ENCODE measurements around the gene BRI3BP.
"Not testable (repeated sequence)": the region's sequence is repeated elsewhere in the genome, so short reads cannot be mapped to it uniquely, and the experiment has no call there.

Gene BRI3BP

DNA sequence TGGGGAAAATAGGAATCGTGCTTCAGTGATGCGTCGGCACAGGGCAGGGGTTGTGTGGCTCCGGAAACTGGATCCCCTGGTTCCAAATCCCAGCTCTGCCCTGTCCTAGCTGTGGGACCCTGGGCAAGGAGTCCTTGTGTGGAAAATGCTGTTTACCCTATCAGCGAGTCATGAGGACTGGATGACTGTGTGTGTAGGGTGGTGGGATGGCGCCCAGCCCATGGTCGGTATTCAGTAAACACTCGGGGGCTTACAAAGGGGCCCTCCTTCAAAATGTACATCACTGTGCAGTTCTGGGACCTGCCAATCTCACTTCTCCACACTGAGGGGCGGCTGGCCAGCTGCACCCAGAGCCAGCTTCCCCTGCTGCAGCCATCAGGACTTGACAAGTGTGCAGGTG lies 24.4 kb downstream of the BRI3BP start:
- Histone ChIP-seq H2AFZ (ENCODE audit: low read depth, low read length) (no peak overlapping the region), H3K4me3 (ENCODE audit: low read length) (no peak overlapping the region), H3K27me3 (ENCODE audit: insufficient read depth, low read length) (no peaks in the 10 kb centered on the region), H3K9me3 (ENCODE audit: low read length) (peaks cover 3% of the 10 kb centered on the region), H3K36me3 (ENCODE audit: insufficient read depth, low read length) (peaks cover 34% of the 10 kb centered on the region), H3K4me1 (ENCODE audit: insufficient read depth, low read length) (no peaks in the 10 kb centered on the region)

DNA sequence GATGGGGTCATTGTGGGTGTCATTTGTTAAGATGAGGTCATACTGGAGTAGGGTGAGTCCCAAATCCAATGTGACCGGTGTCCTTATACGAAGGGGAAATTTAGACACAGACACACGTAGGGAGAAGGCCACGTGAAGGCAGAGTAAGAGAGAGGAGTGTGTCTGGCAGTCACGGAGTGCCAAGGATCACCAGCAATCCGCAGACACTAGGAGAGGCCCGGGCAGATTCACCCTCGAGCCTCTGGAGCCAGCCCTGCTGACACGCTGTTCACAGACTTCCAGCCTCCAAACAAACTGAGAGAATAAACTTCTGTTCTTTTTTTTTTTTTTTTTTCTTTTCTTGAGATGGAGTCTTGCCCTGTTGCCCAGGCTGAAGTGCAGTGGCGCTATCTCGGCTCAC lies 24.9 kb downstream of the BRI3BP start:
- Histone ChIP-seq H3K4me3 (ENCODE audit: low read length) (no peak overlapping the region), H3K9me3 (ENCODE audit: low read length) (peaks cover 7% of the 10 kb centered on the region), H3K27me3 (ENCODE audit: insufficient read depth, low read length) (no peaks in the 10 kb centered on the region), H3K4me1 (ENCODE audit: insufficient read depth, low read length) (no peaks in the 10 kb centered on the region), H2AFZ (ENCODE audit: low read depth, low read length) (no peak overlapping the region), H3K36me3 (ENCODE audit: insufficient read depth, low read length) (peaks cover 34% of the 10 kb centered on the region)

DNA sequence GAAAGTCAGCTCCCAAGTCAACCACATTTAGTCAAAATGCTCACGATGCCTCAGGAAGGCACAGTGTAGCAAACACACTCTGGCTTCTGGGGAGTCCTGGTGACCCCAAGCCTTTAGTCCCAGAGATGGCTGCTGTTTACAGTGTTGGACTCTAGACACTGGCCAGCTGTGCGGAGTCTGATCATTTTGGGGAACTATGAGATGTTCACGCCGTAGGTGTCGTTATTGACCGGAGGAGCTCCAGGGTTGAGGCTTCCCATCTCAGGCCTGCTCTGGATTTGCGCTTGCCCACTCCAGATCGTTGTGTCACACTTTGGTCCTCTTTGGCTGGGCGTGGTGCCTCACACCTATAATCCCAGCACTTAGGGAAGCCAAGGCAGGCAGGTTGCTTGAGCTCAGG lies 27.7 kb downstream of the BRI3BP start:
- Histone ChIP-seq H3K27me3 (ENCODE audit: insufficient read depth, low read length) (no peaks in the 10 kb centered on the region), H3K4me3 (ENCODE audit: low read length) (no peak overlapping the region), H3K36me3 (ENCODE audit: insufficient read depth, low read length) (peaks cover 25% of the 10 kb centered on the region), H3K9me3 (ENCODE audit: low read length) (peaks cover 7% of the 10 kb centered on the region), H3K4me1 (ENCODE audit: insufficient read depth, low read length) (no peaks in the 10 kb centered on the region), H2AFZ (ENCODE audit: low read depth, low read length) (no peak overlapping the region)

DNA sequence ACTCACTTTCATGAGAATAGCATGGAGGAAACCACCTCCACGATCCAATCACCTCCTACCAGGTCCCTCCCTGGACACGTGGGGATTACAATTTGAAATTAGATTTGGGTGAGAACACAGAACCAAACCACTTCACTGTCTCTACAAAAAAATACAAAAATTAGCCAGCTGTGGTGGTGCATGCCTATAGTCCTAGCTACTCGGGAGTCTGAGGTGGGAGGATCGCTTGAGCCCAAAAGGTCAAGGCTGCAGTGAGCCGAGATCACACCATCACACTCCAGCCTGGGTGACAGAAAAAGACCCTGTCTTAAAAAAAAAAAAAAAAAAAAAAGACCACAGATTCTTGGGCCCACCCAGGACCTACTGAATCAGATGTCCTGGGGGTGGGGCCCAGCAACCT lies 28.3 kb downstream of the BRI3BP start:
- Histone ChIP-seq H3K36me3 (ENCODE audit: insufficient read depth, low read length) (peaks cover 27% of the 10 kb centered on the region), H3K4me3 (ENCODE audit: low read length) (no peak overlapping the region), H3K27me3 (ENCODE audit: insufficient read depth, low read length) (no peaks in the 10 kb centered on the region), H3K9me3 (ENCODE audit: low read length) (peaks cover 7% of the 10 kb centered on the region), H2AFZ (ENCODE audit: low read depth, low read length) (no peak overlapping the region), H3K4me1 (ENCODE audit: insufficient read depth, low read length) (no peaks in the 10 kb centered on the region)

DNA sequence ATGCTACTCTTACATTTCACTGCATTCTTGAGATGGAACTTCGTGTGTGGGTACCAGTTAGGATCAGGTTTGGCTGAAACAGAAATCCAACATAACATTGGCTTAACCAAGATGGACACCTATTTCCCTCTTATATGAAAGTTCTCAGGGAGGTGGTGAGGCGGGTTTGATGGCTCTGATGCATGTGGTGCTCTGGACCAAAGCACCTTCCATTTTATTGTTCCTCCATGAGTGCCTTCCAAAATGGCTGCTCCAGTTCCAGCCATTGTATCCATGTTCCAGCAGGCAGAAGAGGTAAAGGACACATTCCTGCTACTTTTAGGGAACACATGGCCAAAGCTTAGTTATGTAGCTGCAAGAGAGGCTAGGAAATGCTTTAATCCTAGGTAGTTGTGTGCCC lies 29.6 kb downstream of the BRI3BP start:
- Histone ChIP-seq H3K4me1 (ENCODE audit: insufficient read depth, low read length) (no peaks in the 10 kb centered on the region), H3K36me3 (ENCODE audit: insufficient read depth, low read length) (peaks cover 28% of the 10 kb centered on the region), H3K27me3 (ENCODE audit: insufficient read depth, low read length) (no peaks in the 10 kb centered on the region), H3K9me3 (ENCODE audit: low read length) (peaks cover 7% of the 10 kb centered on the region), H2AFZ (ENCODE audit: low read depth, low read length) (no peak overlapping the region), H3K4me3 (ENCODE audit: low read length) (no peak overlapping the region)

DNA sequence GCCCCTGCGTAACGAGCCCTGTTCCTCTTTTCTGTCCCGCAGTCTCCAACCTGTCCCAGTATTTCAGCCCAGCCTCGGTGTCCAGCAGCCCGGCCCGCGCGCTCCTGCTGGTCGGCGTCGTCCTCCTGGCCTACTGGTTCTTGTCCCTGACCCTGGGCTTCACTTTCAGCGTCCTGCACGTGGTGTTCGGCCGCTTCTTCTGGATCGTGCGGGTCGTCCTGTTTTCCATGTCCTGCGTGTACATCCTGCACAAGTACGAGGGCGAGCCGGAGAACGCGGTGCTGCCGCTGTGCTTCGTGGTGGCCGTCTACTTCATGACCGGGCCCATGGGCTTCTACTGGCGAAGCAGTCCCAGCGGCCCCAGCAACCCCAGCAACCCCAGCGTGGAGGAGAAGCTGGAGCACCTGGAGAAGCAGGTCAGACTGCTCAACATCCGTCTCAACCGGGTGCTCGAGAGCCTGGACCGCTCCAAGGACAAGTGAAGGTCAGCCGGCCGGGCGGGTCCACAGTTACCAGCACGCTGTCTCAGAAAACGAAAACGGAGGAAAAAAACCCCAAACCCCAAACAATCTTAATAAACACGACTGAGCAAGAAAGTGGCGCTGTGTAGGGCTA lies 31.6 kb downstream of the BRI3BP start:
- no peaks in the 10 kb centered on the region for H3K4me1 ChIP-seq (ENCODE audit: insufficient read depth, low read length)
- H3K4me3 ChIP-seq (ENCODE audit: low read length) = no peak overlapping the region
- H2AFZ ChIP-seq (ENCODE audit: low read depth, low read length) = no peak overlapping the region
- H3K36me3 ChIP-seq (ENCODE audit: insufficient read depth, low read length) = peaks cover 30% of the 10 kb centered on the region
- H3K27me3 ChIP-seq (ENCODE audit: insufficient read depth, low read length) = no peaks in the 10 kb centered on the region
- H3K9me3 ChIP-seq (ENCODE audit: low read length) = peaks cover 7% of the 10 kb centered on the region

DNA sequence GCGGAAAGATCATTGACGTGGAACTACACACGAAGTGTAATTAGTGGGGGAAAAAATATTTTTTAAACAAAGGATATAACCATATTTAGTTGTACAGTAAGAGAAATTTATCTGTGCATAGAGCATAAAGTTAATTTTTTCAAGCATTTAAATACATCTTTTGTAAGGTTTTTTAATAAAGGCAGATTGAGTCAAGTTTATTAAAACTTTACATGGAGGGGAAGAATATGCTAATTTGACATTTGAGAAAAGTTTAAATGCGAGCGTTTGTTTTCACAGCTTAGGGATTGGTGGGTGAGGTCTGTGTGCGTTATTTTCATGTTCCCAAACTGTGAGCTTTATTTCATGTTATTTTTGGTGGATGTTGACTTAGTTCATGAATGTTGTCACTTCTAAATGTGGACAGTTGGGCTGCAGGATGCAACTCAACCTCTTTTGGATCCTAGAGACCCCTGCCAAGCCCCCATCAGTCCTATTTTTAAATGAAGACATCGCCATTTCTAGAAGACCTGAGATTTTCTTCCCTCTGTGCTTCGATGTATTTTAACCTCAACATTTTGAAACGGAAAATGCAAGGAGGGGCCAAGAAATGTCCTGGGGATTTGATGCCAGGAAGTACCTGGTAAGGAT lies 32.3 kb downstream of the BRI3BP start:
- Histone ChIP-seq H3K4me1 (ENCODE audit: insufficient read depth, low read length) (no peaks in the 10 kb centered on the region), H2AFZ (ENCODE audit: low read depth, low read length) (no peak overlapping the region), H3K36me3 (ENCODE audit: insufficient read depth, low read length) (peaks cover 30% of the 10 kb centered on the region), H3K4me3 (ENCODE audit: low read length) (no peak overlapping the region), H3K27me3 (ENCODE audit: insufficient read depth, low read length) (no peaks in the 10 kb centered on the region), H3K9me3 (ENCODE audit: low read length) (peaks cover 7% of the 10 kb centered on the region)

DNA sequence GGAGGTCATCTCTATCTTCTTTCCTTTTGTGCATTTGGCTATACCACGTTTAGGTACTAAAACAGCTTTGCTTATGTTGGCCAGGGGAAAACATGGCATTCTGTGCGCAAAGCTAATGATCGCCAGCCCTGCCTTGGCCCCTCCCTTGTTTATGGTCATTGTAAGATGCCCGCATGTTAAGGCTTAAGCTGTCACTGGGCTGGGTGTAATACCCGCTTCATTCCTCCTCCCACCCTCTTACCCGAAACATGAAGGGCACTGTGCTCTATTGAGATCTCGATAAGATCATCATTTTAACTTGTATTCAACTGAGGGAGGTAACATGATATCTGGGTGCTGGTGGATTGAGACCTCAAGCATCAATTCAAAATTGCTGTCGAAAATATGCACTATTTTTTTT lies 34.7 kb downstream of the BRI3BP start:
- Histone ChIP-seq H3K9me3 (ENCODE audit: low read length) (peaks cover 3% of the 10 kb centered on the region), H3K36me3 (ENCODE audit: insufficient read depth, low read length) (peaks cover 26% of the 10 kb centered on the region), H3K4me3 (ENCODE audit: low read length) (no peak overlapping the region), H3K4me1 (ENCODE audit: insufficient read depth, low read length) (no peaks in the 10 kb centered on the region), H3K27me3 (ENCODE audit: insufficient read depth, low read length) (no peaks in the 10 kb centered on the region), H2AFZ (ENCODE audit: low read depth, low read length) (no peak overlapping the region)

DNA sequence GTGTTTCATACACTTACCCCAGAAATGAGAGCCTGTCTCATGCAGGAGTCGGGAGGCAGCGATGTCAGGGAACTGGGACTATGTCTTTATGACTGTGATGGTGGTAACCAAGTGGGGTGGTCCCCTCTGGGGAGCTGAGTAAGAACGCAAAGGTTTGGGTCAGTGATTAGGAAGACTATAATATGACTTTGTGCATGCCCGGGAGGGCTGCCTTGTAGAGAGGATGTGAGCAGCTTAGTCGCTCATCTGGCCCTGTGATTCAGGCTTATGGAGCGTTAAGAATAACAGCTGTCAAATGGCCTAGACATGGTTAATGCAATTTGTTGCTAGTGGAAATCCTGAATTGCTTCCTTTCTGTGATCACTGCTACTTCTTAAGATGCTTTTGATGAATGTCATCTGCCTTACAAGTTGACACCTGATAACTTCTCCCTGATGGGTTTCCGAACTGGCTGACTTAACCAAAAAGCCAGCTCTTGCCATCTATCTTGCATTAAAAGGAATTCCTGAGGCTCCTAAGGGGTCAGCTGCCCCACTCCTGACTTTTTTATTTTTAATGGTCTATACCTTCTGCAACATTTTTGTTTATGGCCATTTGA lies 36.4 kb downstream of the BRI3BP start:
- no peaks in the 10 kb centered on the region for H3K4me1 ChIP-seq (ENCODE audit: insufficient read depth, low read length)
- no peak overlapping the region for H3K4me3 ChIP-seq (ENCODE audit: low read length)
- H2AFZ ChIP-seq (ENCODE audit: low read depth, low read length) = no peak overlapping the region
- H3K36me3 ChIP-seq (ENCODE audit: insufficient read depth, low read length) = peaks cover 19% of the 10 kb centered on the region
- no peaks in the 10 kb centered on the region for H3K9me3 ChIP-seq (ENCODE audit: low read length)
- H3K27me3 ChIP-seq (ENCODE audit: insufficient read depth, low read length) = no peaks in the 10 kb centered on the region

DNA sequence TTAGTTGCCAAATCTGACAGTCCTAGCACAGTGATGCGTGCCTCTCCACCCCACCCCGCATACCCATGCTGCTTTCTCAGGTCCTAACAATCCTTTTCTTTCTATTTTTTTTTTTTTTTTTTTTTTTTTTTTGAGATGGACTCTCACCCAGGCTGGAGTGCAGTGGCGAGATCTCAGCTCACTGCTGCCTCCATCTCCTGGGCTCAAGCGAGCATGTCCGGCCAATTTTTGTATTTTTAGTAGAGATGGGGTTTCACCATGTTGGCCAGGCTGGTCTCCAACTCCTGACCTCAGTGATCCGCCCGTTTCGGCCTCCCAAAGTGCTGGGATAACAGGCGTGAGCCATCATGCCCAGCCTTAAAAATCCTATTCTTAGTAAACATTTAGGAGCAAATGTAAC lies 38.0 kb downstream of the BRI3BP start:
- not testable (repeated sequence) for H3K4me1 ChIP-seq (ENCODE audit: insufficient read depth, low read length); H2AFZ ChIP-seq (ENCODE audit: low read depth, low read length); H3K36me3 ChIP-seq (ENCODE audit: insufficient read depth, low read length); H3K4me3 ChIP-seq (ENCODE audit: low read length); H3K27me3 ChIP-seq (ENCODE audit: insufficient read depth, low read length); H3K9me3 ChIP-seq (ENCODE audit: low read length)

DNA sequence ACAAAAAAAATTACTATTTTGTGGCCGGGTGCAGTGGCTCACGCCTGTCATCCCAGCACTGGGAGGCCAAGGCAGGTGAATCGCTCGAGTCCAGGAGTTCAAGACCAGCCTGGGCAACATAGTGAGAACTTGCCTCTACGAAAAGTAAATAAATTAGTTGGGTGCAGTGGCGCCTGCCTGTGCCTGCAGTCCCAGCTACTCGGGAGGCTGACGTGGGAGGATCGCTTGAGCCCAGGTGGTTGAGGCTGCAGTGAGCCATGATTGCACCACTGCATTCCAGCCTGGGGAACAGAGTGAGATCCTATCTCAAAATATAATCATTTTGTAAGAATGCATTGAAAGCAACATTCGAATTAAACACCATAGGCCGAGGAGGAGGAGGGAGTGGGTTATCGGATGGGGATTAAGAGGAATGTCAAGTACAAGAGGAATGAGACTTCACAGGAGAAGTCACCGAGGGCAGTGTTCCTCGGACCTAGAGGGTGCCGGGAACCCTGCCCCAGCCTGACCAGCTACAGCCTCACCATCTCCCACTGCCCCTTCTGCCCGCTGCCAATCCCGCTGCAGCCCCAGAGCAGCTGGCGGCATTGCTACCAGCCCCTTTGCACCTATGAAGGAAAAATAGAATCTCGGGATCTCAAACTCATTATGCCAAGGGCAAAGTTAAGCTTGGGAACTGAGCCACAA lies 39.2 kb downstream of the BRI3BP start:
- Histone ChIP-seq H3K4me3 (ENCODE audit: low read length) (no peak overlapping the region), H2AFZ (ENCODE audit: low read depth, low read length) (no peak overlapping the region), H3K27me3 (ENCODE audit: insufficient read depth, low read length) (no peaks in the 10 kb centered on the region), H3K4me1 (ENCODE audit: insufficient read depth, low read length) (no peaks in the 10 kb centered on the region), H3K36me3 (ENCODE audit: insufficient read depth, low read length) (peaks cover 6% of the 10 kb centered on the region), H3K9me3 (ENCODE audit: low read length) (no peaks in the 10 kb centered on the region)

DNA sequence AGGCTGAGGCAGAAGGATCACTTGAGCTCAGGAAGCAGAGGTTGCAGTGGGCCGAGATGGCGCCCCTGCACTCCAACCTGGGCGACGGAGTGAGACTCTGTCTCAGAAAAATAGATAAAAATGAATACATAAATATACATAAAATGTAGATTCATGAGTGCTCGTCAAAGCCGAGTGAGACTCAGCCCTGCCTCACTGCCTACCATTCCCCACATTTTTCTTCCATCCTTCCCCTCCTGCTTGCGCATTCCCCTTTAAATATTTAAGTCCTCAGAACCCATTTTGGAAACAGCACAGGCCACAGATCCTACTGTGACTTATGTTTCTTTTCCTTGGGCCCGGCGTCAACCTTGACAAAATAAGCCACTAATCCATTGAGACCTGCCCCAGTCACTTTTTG lies 39.8 kb downstream of the BRI3BP start:
- Histone ChIP-seq H2AFZ (ENCODE audit: low read depth, low read length) (no peak overlapping the region), H3K36me3 (ENCODE audit: insufficient read depth, low read length) (peaks cover 3% of the 10 kb centered on the region), H3K9me3 (ENCODE audit: low read length) (no peaks in the 10 kb centered on the region), H3K4me3 (ENCODE audit: low read length) (no peak overlapping the region), H3K27me3 (ENCODE audit: insufficient read depth, low read length) (no peaks in the 10 kb centered on the region), H3K4me1 (ENCODE audit: insufficient read depth, low read length) (no peaks in the 10 kb centered on the region)

DNA sequence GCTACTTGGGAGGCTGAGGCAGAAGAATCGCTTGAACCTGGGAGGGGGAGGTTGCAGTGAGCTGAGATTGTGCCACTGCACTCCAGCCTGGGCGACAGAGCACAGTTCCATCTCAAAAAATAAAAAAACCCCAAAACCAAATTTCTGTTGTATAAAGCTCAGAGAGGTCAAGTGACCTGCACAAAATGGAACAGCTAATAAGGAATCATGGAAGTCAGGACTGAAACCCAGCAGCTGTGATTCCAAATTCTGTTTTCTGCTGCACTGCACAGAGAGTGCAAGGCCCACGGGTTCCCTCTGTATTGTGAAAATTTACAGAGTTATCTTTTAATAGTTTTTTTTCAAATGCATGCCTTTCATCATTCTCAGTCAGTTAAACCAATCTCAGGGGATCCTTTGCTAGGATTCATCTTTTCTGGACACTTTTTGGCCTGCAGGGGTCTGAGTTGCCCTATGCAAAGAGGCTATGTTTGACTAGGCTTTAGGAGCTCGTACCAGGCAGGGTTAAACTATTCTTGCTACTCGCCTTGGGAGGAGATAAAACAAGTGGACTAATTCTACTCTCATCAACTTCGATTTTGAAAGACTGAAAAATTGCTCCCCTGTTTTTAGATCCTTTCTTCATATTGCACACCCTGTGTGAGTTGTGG lies 45.7 kb downstream of the BRI3BP start:
- H3K4me3 ChIP-seq (ENCODE audit: low read length) = no peak overlapping the region

More for the DNA sequence above, 45.7 kb downstream of the BRI3BP start:
- H3K36me3 ChIP-seq (ENCODE audit: insufficient read depth, low read length) = no peaks in the 10 kb centered on the region
- no peaks in the 10 kb centered on the region for H3K4me1 ChIP-seq (ENCODE audit: insufficient read depth, low read length)
- H2AFZ ChIP-seq (ENCODE audit: low read depth, low read length) = no peak overlapping the region
- H3K9me3 ChIP-seq (ENCODE audit: low read length) = no peaks in the 10 kb centered on the region
- H3K27me3 ChIP-seq (ENCODE audit: insufficient read depth, low read length) = no peaks in the 10 kb centered on the region

Measured in neuron (in vitro differentiated cells).